HFF-Myc (cell line): ENCODE data around the gene GALT.

Experiments used
- DNase-seq: peaks from one replicate; pipeline ENCODE4 v3.0.0-alpha.2; 2011; ENCODE audit warnings: low read depth; ENCODE audit errors: extremely low read depth
- H3K4me3 ChIP-seq: replicated peaks from 2 replicates; pipeline ENCODE4 v1.5.1; 2011; ENCODE audit warnings: low read depth, mild to moderate bottlenecking, control low read depth, low read length
- TF ChIP-seq, protein P1 (sequence below): IDR thresholded peaks from 2 replicates; pipeline ENCODE4 v1.5.1; 2012; ENCODE audit warnings: mild to moderate bottlenecking, low read depth, low read length, control low read depth; ENCODE audit errors: missing control alignments

Gene GALT

GRCh38 chr9:34684145-34684544 lies 37.7 kb downstream of the GALT start:
- no peak overlapping the region for H3K4me3 ChIP-seq
- no peak for DNase-seq
- TF ChIP-seq, protein P1, sequence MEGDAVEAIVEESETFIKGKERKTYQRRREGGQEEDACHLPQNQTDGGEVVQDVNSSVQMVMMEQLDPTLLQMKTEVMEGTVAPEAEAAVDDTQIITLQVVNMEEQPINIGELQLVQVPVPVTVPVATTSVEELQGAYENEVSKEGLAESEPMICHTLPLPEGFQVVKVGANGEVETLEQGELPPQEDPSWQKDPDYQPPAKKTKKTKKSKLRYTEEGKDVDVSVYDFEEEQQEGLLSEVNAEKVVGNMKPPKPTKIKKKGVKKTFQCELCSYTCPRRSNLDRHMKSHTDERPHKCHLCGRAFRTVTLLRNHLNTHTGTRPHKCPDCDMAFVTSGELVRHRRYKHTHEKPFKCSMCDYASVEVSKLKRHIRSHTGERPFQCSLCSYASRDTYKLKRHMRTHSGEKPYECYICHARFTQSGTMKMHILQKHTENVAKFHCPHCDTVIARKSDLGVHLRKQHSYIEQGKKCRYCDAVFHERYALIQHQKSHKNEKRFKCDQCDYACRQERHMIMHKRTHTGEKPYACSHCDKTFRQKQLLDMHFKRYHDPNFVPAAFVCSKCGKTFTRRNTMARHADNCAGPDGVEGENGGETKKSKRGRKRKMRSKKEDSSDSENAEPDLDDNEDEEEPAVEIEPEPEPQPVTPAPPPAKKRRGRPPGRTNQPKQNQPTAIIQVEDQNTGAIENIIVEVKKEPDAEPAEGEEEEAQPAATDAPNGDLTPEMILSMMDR: no peak

- no peak overlapping the region for H3K4me3 ChIP-seq
- TF ChIP-seq, protein P1: no peak
- DNase-seq: no peak
Observed at GRCh38 chr9:34684816-34685215, 38.3 kb downstream of the GALT start.

DNA sequence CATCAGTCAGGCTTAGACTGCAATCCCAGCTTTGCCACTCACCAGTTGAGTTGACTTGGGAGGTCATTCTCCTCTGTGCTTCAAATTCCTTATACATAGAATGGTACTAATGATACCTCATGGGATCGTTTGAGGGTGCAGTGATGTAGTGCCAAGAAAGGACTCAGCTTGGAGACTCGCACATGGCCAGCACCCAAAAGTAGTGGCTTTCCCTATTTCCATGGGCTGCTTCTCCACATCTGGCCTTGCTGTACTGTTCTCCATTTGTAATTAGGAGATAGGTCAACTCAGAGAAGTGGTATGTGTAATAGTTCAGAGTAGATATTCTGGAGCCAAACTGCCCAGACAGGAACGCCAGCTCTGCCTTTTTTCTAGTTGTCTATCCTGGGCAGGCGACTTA lies 39.1 kb downstream of the GALT start:
- no peak overlapping the region for H3K4me3 ChIP-seq
- TF ChIP-seq, protein P1: no peak
- DNase-seq: no peak

DNA sequence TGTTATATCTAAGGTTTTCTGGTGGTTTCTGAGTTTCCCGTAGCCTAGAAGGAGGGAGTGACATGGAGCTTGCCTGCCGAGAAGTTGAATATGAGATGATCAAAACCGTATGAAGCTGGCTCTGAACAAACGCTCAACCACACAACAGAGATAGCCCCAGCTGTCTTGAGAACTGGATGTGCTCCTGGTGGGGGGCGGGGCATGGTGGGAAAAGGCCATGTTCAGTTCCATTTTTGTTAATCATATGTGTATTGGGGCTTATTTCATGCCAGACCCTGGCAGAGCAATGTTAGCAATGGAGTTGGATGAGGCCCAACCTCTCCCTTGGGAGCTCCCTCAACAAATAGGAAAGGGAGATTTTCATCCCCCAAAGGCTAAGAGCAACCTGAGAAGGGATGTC lies 39.8 kb downstream of the GALT start:
- H3K4me3 ChIP-seq: no peak overlapping the region
- TF ChIP-seq, protein P1: no peak
- no peak for DNase-seq

GRCh38 chr9:34686732-34687131 lies 40.3 kb downstream of the GALT start:
- no peak for DNase-seq
- H3K4me3 ChIP-seq: no peak overlapping the region
- TF ChIP-seq, protein P1: no peak

DNA sequence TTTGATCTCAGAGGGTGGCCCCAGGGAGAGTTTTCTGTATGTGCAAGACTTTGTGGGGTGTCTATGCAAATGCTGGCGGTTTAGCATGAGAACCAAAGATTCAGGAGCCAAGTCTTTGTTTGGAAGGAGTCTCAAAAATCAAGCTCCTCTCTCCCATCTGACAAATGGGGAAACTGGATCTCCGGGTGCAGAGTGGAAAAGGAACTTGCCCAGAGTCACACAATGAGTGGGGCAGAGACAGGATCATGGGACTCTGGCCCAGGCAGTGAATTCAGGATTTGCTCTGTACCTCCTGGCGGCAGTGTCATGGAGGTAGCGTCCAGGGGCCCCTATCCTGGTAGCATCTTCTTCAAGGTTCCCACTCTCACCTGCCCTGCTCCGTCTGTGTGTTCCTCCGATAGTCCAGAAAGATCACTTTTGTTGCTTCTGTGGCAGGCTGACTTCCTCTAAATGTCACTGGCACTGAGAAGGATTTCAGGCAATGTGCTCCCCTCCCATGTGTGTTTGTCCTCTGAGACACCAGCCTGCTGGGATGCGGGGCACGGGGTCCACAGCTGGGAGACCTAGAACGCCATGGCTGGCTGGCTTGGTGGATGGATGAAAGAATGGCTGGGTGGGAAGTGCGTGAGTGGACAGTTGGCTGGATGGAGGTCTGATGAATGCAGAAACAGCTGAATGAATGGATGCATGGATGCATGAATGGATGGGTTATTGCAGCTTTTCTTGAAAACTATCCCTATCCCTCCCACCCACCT lies 41.0 kb downstream of the GALT start:
- no peak for DNase-seq
- TF ChIP-seq, protein P1: no peak
- H3K4me3 ChIP-seq: no peak overlapping the region
